HFFc6 (cell line): ENCODE results near the gene ZNF174. TPM values are rescaled to one million over a fixed set of nuclear protein-coding genes. Genes with fewer than 3 reads are reported as not detected.
A peak's percentile ranks its signal among the peaks of the same experiment; 100 is the strongest.

Experiments
- DNase-seq: peaks from one replicate; pipeline ENCODE4 v3.0.0-alpha.2; 2018
- H3K27ac Mint-ChIP-seq: 2 replicates; pipeline ENCODE4 v1.8.0; 2020; ENCODE audit warnings: mild to moderate bottlenecking, mixed read lengths
- H3K27me3 Mint-ChIP-seq: 2 replicates; pipeline ENCODE4 v1.8.0; 2021; ENCODE audit warnings: mild to moderate bottlenecking, moderate library complexity, mixed read lengths; ENCODE audit not compliant: insufficient read depth
- H3K36me3 Mint-ChIP-seq: 2 replicates; pipeline ENCODE4 v1.8.0; 2021; ENCODE audit warnings: low read depth, mixed read lengths
- H3K4me1 Mint-ChIP-seq: 2 replicates; pipeline ENCODE4 v1.8.0; 2020; ENCODE audit warnings: low read depth, mixed read lengths
- H3K4me3 Mint-ChIP-seq: 2 replicates; pipeline ENCODE4 v1.8.0; 2020; ENCODE audit warnings: mild to moderate bottlenecking, moderate library complexity, mixed read lengths
- H3K9me3 Mint-ChIP-seq: 2 replicates; pipeline ENCODE4 v1.8.0; 2020; ENCODE audit warnings: mild to moderate bottlenecking, mixed read lengths
- CTCF ChIP-seq: fragments of 200-600 bp; sonication (generic); IDR thresholded peaks from 2 replicates; pipeline ENCODE4 v1.5.0; 2021; ENCODE audit warnings: antibody characterized with exemption, mild to moderate bottlenecking
- total RNA-seq, 6 experiments: library from RNA; stranded (reverse); fragmentation: NEBNext Ultra II Directional; extraction: Animal tissue kit (Norgen Biotek cat#: 25700); gene quantifications; 2 replicates in 1 of 6; 3 replicates in 5 of 6; pipeline ENCODE4 v1.2.3, GENCODE V29; 2021

Gene ZNF174
- total RNA-seq, 6 experiments from 2014 or later: 8.6 to 10.7 (median 10.1) TPM

- no peak for TF ChIP-seq CTCF
- DNase-seq: peak; percentile 32
- Mint-ChIP-seq H3K27me3 (no peaks in the 10 kb centered on the region; the same call in 1 of the 2 replicates), H3K36me3 (peaks cover 4% of the 10 kb centered on the region; the same call in 1 of the 2 replicates), H3K4me3 (peak overlapping the region; percentile 94), H3K9me3 (no peaks in the 10 kb centered on the region), H3K4me1 (peaks cover 55% of the 10 kb centered on the region), H3K27ac (peak overlapping the region; percentile 96)
These were observed 57.4 kb downstream of the ZNF174 start for GRCh38 chr16:3458278-3458851.

- H3K27ac Mint-ChIP-seq: peak overlapping the region; percentile 96
- H3K27me3 Mint-ChIP-seq: no peaks in the 10 kb centered on the region; the same call in 1 of the 2 replicates
- peak overlapping the region; percentile 94 for H3K4me3 Mint-ChIP-seq
- TF ChIP-seq CTCF: no peak; the same call in 1 of the 2 replicates
- H3K4me1 Mint-ChIP-seq: peaks cover 54% of the 10 kb centered on the region
- DNase-seq: peak; percentile 19
- peaks cover 4% of the 10 kb centered on the region; the same call in 1 of the 2 replicates for H3K36me3 Mint-ChIP-seq
- H3K9me3 Mint-ChIP-seq: no peaks in the 10 kb centered on the region
These were observed 57.9 kb downstream of the ZNF174 start for GRCh38 chr16:3458852-3459361.

Other genes starting within 250 kb of the ZNF174 start
- gene OR1F1, start 213.0 kb upstream of the ZNF174 start, total RNA-seq: not detected
- 1 to 10 TPM; 5.1 to 6.3 (median 5.7) TPM for gene ZNF200, start 166.1 kb upstream of the ZNF174 start, total RNA-seq
- under 1 TPM in 1 of 6 experiments, not detected in 5; 0.09 TPM for gene MEFV, start 144.6 kb upstream of the ZNF174 start, total RNA-seq
- gene ZNF263, start 117.7 kb upstream of the ZNF174 start, total RNA-seq: 10 to 100 TPM; 19.7 to 24.5 (median 20.8) TPM
- gene TIGD7, start 95.8 kb upstream of the ZNF174 start, total RNA-seq: 1 to 10 TPM; 2.9 to 4.2 (median 3.5) TPM
- gene ZNF75A, start 95.7 kb upstream of the ZNF174 start, total RNA-seq: 10 to 100 TPM; 12.7 to 16.6 (median 14.4) TPM
- not detected for gene OR2C1, start 45.3 kb upstream of the ZNF174 start, total RNA-seq
- 10 to 100 TPM in 3 of 6 experiments, 1 to 10 TPM in 3; 8.3 to 11.1 (median 10.3) TPM for gene ZSCAN32, start 211 bp upstream of the ZNF174 start, total RNA-seq
- 1 to 10 TPM; 1.6 to 2.3 (median 1.8) TPM for gene ZNF597, start 42.3 kb downstream of the ZNF174 start, total RNA-seq
- 10 to 100 TPM; 30.7 to 44.6 (median 34.6) TPM for gene NAA60, start 42.5 kb downstream of the ZNF174 start, total RNA-seq
- gene C16orf90, start 94.3 kb downstream of the ZNF174 start, total RNA-seq: not detected
- gene CLUAP1, start 99.8 kb downstream of the ZNF174 start, total RNA-seq: 10 to 100 TPM; 22.8 to 28.5 (median 25.8) TPM
- not detected for gene NLRC3, start 176.2 kb downstream of the ZNF174 start, total RNA-seq
- gene SLX4, start 210.4 kb downstream of the ZNF174 start, total RNA-seq: 1 to 10 TPM; 6.8 to 8.2 (median 7.2) TPM